ENCODE results near the gene DMBX1.

The DMBX1 gene

GRCh38 chr1:46530311-46530710 is 40.7 kb downstream of the DMBX1 start:
- in situ Hi-C loops (cut with HindIII; ENCODE audit: low pct_ligation_motif_present, low sequenced_read_pairs): no loop called here
- Histone ChIP-seq H3K27me3 (replicated peaks) (peaks cover 62% of the 10 kb centered on the region), H3K4me3 (ENCODE audit: low read depth, low read length) (no peak overlapping the region), H3K36me3 (replicated peaks) (no peaks in the 10 kb centered on the region), H3K27ac (no peak overlapping the region)
- no peak for DNase-seq
- no peak for TF ChIP-seq CTCF (IDR thresholded peaks at IDR 0.05; ENCODE audit: low read depth, low read length, missing control alignments)

- DNase-seq: no peak
- Histone ChIP-seq H3K27ac (no peak overlapping the region), H3K36me3 (replicated peaks) (no peaks in the 10 kb centered on the region), H3K27me3 (replicated peaks) (peaks cover 56% of the 10 kb centered on the region), H3K4me3 (ENCODE audit: low read depth, low read length) (no peak overlapping the region)
- in situ Hi-C loops (cut with HindIII; ENCODE audit: low pct_ligation_motif_present, low sequenced_read_pairs): no loop called here
- TF ChIP-seq CTCF (IDR thresholded peaks at IDR 0.05; ENCODE audit: low read depth, low read length, missing control alignments): peak; percentile 36
These were observed 41.3 kb downstream of the DMBX1 start for GRCh38 chr1:46530791-46531409.

- no peak for DNase-seq
- Histone ChIP-seq H3K27ac (no peak overlapping the region), H3K36me3 (replicated peaks) (no peaks in the 10 kb centered on the region), H3K4me3 (ENCODE audit: low read depth, low read length) (no peak overlapping the region), H3K27me3 (replicated peaks) (peaks cover 47% of the 10 kb centered on the region)
- in situ Hi-C loops (cut with HindIII; ENCODE audit: low pct_ligation_motif_present, low sequenced_read_pairs): no loop called here
- TF ChIP-seq CTCF (IDR thresholded peaks at IDR 0.05; ENCODE audit: low read depth, low read length, missing control alignments): no peak
These were observed 42.5 kb downstream of the DMBX1 start for GRCh38 chr1:46532095-46532494.

GRCh38 chr1:46532498-46533178 is 43.0 kb downstream of the DMBX1 start:
- TF ChIP-seq CTCF (IDR thresholded peaks at IDR 0.05; ENCODE audit: low read depth, low read length, missing control alignments): peak; percentile 75
- DNase-seq: no peak
- H3K27me3 ChIP-seq (replicated peaks): peaks cover 44% of the 10 kb centered on the region
- peak overlapping the region; percentile 29 for H3K4me3 ChIP-seq (ENCODE audit: low read depth, low read length)
- no peak overlapping the region for H3K27ac ChIP-seq
- in situ Hi-C loops (cut with HindIII; ENCODE audit: low pct_ligation_motif_present, low sequenced_read_pairs): no loop called here
- H3K36me3 ChIP-seq (replicated peaks): no peaks in the 10 kb centered on the region

GRCh38 chr1:46533179-46533864 is 43.7 kb downstream of the DMBX1 start:
- Histone ChIP-seq H3K4me3 (ENCODE audit: low read depth, low read length) (peak overlapping the region; percentile 29), H3K36me3 (replicated peaks) (no peaks in the 10 kb centered on the region), H3K27me3 (replicated peaks) (peaks cover 43% of the 10 kb centered on the region), H3K27ac (no peak overlapping the region)
- TF ChIP-seq CTCF (IDR thresholded peaks at IDR 0.05; ENCODE audit: low read depth, low read length, missing control alignments): no peak
- in situ Hi-C loops (cut with HindIII; ENCODE audit: low pct_ligation_motif_present, low sequenced_read_pairs): no loop called here
- no peak for DNase-seq

All from brain microvascular endothelial cell (primary cell).